Mammary epithelial cell (primary cell): ENCODE results near the gene ASB4.

Experiments used
- EZH2 ChIP-seq: IDR thresholded peaks from 2 replicates; pipeline ENCODE4 v1.6.1; 2012; ENCODE audit warnings: low read length, inconsistent platforms, borderline replicate concordance
- TF ChIP-seq, protein P1 (sequence below), 2 donors: IDR thresholded peaks in 1 of 2; conservative IDR thresholded peaks in 1 of 2; 2 replicates each; pipeline ENCODE4 v1.5.1; 2011 to 2012; ENCODE audit warnings: inconsistent platforms in 2 of 2, low read length in 2 of 2, mild to moderate bottlenecking in 2 of 2, control low read depth in 1 of 2, low read depth in 1 of 2; ENCODE audit not compliant: insufficient read depth in 1 of 2; ENCODE audit errors: extremely low read depth in 1 of 2

DNA sequence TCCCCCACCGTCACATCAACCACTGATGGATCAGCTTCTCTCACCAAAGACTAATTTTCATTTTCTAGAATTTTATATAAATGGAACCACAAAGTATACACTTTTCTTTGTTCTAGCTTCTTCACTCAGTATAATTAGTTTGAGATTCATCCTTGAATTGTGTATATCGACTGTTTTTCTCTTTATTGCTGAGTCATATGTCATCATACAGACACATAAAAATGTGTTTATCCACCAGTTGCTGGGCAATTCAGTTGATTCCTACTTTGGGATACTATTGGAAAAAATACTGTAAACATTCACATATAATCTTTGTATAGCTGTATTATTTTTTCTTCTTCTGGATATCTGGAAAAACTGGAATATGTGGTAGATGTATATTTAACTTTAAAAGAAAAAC, 84.0 kb downstream of the ASB4 start:
- TF ChIP-seq, protein P1, sequence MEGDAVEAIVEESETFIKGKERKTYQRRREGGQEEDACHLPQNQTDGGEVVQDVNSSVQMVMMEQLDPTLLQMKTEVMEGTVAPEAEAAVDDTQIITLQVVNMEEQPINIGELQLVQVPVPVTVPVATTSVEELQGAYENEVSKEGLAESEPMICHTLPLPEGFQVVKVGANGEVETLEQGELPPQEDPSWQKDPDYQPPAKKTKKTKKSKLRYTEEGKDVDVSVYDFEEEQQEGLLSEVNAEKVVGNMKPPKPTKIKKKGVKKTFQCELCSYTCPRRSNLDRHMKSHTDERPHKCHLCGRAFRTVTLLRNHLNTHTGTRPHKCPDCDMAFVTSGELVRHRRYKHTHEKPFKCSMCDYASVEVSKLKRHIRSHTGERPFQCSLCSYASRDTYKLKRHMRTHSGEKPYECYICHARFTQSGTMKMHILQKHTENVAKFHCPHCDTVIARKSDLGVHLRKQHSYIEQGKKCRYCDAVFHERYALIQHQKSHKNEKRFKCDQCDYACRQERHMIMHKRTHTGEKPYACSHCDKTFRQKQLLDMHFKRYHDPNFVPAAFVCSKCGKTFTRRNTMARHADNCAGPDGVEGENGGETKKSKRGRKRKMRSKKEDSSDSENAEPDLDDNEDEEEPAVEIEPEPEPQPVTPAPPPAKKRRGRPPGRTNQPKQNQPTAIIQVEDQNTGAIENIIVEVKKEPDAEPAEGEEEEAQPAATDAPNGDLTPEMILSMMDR (conservative IDR thresholded peaks at IDR 0.05 in 1 of 2, IDR thresholded peaks at IDR 0.05 in 1 of 2; ENCODE audit: extremely low read depth in 1 of 2, insufficient read depth in 1 of 2, low read depth in 1 of 2, low read length in 2 of 2), result no peak
- TF ChIP-seq EZH2, result no peak
